ENCODE measurements around the gene CCHCR1. TPM values are rescaled to one million over a fixed set of nuclear protein-coding genes. Genes with fewer than 3 reads are reported as not detected.
"Not testable (repeated sequence)": the region's sequence is repeated elsewhere in the genome, so short reads cannot be mapped to it uniquely, and the experiment has no call there.

The CCHCR1 gene
- total RNA-seq, 1 donor from 2014 or later = 36.8 TPM

- H3K36me3 Mint-ChIP-seq = peaks cover 3% of the 10 kb centered on the region
- H3K9me3 Mint-ChIP-seq = peaks cover 5% of the 10 kb centered on the region
- no peak overlapping the region for H3K4me3 Mint-ChIP-seq
- peaks cover 7% of the 10 kb centered on the region for H3K27me3 Mint-ChIP-seq
- DNase-seq (ENCODE audit: extremely low spot score, unreplicated experiment) = no peak
- H3K27ac Mint-ChIP-seq = no peak overlapping the region
- TF ChIP-seq, protein P1, sequence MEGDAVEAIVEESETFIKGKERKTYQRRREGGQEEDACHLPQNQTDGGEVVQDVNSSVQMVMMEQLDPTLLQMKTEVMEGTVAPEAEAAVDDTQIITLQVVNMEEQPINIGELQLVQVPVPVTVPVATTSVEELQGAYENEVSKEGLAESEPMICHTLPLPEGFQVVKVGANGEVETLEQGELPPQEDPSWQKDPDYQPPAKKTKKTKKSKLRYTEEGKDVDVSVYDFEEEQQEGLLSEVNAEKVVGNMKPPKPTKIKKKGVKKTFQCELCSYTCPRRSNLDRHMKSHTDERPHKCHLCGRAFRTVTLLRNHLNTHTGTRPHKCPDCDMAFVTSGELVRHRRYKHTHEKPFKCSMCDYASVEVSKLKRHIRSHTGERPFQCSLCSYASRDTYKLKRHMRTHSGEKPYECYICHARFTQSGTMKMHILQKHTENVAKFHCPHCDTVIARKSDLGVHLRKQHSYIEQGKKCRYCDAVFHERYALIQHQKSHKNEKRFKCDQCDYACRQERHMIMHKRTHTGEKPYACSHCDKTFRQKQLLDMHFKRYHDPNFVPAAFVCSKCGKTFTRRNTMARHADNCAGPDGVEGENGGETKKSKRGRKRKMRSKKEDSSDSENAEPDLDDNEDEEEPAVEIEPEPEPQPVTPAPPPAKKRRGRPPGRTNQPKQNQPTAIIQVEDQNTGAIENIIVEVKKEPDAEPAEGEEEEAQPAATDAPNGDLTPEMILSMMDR (conservative IDR thresholded peaks at IDR 0.05) = no peak
- peaks cover 5% of the 10 kb centered on the region for H3K4me1 Mint-ChIP-seq (ENCODE audit: unreplicated experiment)
Measured at GRCh38 chr6:31193206-31193605, 35.6 kb upstream of the CCHCR1 start.

DNA sequence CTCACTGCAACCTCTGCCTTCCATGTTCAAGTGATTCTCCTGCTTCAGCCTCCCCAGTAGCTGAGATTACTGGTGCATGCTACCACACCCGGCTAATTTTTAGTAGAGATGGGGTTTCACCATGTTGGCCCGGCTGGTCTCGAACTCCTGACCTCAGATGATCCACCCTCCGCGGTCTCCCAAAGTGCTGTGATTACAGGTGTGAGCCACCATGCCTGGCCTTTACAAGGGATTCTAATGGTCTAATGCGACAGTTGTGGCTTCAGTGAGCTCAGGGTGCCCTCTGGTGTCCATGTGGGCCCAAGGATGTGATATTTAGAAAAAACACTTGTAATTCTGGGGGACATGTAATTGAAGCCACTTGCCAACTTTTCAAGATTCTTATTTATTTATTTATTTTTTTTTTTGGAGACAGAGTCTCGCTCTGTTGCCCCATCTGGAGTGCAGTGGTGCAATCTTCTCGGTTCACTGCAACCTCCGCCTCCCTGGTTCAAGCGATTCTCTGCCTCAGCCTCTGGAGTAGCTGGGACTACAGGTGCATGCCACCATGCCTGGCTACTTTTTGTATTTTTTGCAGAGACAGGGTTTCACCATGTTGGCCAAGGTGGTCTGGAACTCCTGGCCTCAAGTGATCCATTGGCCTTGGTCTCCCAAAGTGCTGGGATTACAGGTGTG is 35.0 kb upstream of the CCHCR1 start:
- H3K36me3 Mint-ChIP-seq; H3K9me3 Mint-ChIP-seq; DNase-seq (ENCODE audit: extremely low spot score, unreplicated experiment); H3K27me3 Mint-ChIP-seq; H3K4me3 Mint-ChIP-seq; H3K4me1 Mint-ChIP-seq (ENCODE audit: unreplicated experiment); H3K27ac Mint-ChIP-seq: not testable (repeated sequence)
- TF ChIP-seq, protein P1 (conservative IDR thresholded peaks at IDR 0.05) = peak; percentile 75

DNA sequence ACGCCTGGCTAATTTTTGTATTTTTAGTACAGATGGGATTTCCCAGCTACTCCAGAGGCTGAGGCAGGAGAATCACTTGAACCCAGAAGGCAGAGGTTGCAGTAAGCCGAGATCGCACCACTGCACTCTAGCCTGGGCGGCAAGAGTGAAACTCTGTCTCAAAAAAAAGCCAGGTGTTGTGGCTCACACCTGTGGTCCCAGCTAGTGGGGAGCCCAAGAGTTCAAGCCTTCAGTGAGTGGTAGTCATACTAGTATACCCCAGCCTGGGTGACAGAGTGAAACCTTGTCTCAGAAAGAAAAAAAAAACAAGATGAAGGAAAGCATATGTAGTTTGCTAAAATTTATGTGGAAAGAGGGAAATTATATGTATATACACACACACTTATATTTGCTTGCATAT is 32.9 kb upstream of the CCHCR1 start:
- no peak overlapping the region for H3K4me3 Mint-ChIP-seq
- no peak overlapping the region for H3K27ac Mint-ChIP-seq
- TF ChIP-seq, protein P1 (conservative IDR thresholded peaks at IDR 0.05) = no peak
- H3K4me1 Mint-ChIP-seq (ENCODE audit: unreplicated experiment) = no peaks in the 10 kb centered on the region
- no peaks in the 10 kb centered on the region for H3K9me3 Mint-ChIP-seq
- no peak for DNase-seq (ENCODE audit: extremely low spot score, unreplicated experiment)
- no peaks in the 10 kb centered on the region for H3K36me3 Mint-ChIP-seq
- no peaks in the 10 kb centered on the region for H3K27me3 Mint-ChIP-seq

DNA sequence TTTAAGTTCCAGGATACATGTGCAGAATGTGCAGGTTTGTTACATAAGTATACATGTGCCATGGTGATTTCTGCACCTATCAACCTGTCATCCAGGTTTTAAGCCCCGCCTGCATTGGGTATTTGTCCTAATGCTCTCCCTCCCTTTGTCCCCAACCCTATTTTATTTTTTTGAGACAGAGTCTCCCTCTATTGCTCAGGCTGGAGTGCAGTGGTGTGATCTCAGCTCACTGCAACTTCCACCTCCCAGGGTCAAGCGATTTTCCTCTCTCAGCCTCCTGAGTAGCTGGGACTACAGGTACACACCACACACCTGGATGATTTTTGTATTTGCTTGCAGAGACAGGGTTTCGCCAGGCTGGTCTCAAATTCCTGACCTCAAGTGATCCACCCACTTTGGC is 31.6 kb upstream of the CCHCR1 start:
- not testable (repeated sequence) for H3K4me1 Mint-ChIP-seq (ENCODE audit: unreplicated experiment); H3K36me3 Mint-ChIP-seq; H3K27ac Mint-ChIP-seq; DNase-seq (ENCODE audit: extremely low spot score, unreplicated experiment); H3K4me3 Mint-ChIP-seq; H3K9me3 Mint-ChIP-seq; H3K27me3 Mint-ChIP-seq

DNA sequence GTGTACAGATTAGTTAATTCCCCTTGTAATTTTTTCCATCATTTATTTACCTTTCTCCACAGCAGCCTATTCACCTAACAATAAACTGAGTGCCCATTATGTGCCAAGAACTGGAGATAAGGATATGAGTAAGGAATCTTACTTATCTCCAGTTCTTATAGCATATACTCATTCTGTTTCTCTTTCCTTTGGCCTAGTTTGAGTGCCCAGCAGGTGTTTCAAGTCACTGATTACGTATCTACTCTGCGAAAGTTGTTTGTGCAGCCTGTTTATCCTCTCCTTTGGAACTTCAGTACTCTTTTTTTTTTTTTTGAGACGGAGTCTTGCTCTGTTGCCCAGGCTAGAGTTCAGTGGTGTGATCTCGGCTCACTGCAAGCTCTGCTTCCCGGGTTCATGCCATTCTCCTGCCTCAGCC is 30.2 kb upstream of the CCHCR1 start:
- DNase-seq (ENCODE audit: extremely low spot score, unreplicated experiment) = no peak
- Mint-ChIP-seq H3K4me3 (no peak overlapping the region), H3K4me1 (ENCODE audit: unreplicated experiment) (no peaks in the 10 kb centered on the region), H3K27me3 (peaks cover 4% of the 10 kb centered on the region), H3K36me3 (no peaks in the 10 kb centered on the region), H3K9me3 (no peaks in the 10 kb centered on the region), H3K27ac (no peak overlapping the region)
- TF ChIP-seq, protein P1 (conservative IDR thresholded peaks at IDR 0.05) = no peak

GRCh38 chr6:31186052-31186734 is 28.6 kb upstream of the CCHCR1 start:
- no peak overlapping the region for H3K4me3 Mint-ChIP-seq
- peak overlapping the region; percentile 35 for H3K27ac Mint-ChIP-seq
- H3K27me3 Mint-ChIP-seq = peaks cover 4% of the 10 kb centered on the region
- TF ChIP-seq, protein P1 (conservative IDR thresholded peaks at IDR 0.05) = no peak
- H3K4me1 Mint-ChIP-seq (ENCODE audit: unreplicated experiment) = no peaks in the 10 kb centered on the region
- DNase-seq (ENCODE audit: extremely low spot score, unreplicated experiment) = no peak
- H3K36me3 Mint-ChIP-seq = no peaks in the 10 kb centered on the region
- H3K9me3 Mint-ChIP-seq = no peaks in the 10 kb centered on the region

GRCh38 chr6:31185695-31186051 is 28.1 kb upstream of the CCHCR1 start:
- not testable (repeated sequence) for H3K4me1 Mint-ChIP-seq (ENCODE audit: unreplicated experiment)

DNA sequence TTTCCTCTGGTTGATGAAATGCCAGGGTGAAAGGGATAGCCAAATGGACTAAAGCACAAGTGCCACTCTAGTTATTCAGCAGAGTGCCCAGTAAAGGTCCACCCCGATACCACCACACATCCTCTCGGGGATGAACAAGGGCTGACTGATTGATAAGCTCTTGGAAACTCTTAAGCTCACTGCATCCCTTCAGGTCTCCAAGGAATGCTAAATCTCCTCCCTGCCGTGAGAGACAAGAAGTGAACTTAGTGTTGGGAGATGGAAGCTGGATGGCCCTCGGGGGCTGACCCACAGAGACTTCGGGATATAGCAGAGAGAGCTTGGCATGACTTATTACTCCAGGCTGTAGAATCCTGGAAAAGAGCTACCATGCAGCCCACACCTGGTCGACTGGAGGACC is 26.3 kb upstream of the CCHCR1 start:
- not testable (repeated sequence) for H3K27me3 Mint-ChIP-seq; H3K9me3 Mint-ChIP-seq; H3K36me3 Mint-ChIP-seq; H3K4me1 Mint-ChIP-seq (ENCODE audit: unreplicated experiment); DNase-seq (ENCODE audit: extremely low spot score, unreplicated experiment); H3K4me3 Mint-ChIP-seq; H3K27ac Mint-ChIP-seq

More at GRCh38 chr6:31185695-31186051, 28.1 kb upstream of the CCHCR1 start:
- not testable (repeated sequence) for H3K9me3 Mint-ChIP-seq; H3K27me3 Mint-ChIP-seq; DNase-seq (ENCODE audit: extremely low spot score, unreplicated experiment); H3K27ac Mint-ChIP-seq; H3K4me3 Mint-ChIP-seq; H3K36me3 Mint-ChIP-seq

- not testable (repeated sequence) for DNase-seq (ENCODE audit: extremely low spot score, unreplicated experiment); H3K9me3 Mint-ChIP-seq; H3K4me3 Mint-ChIP-seq; H3K4me1 Mint-ChIP-seq (ENCODE audit: unreplicated experiment); H3K36me3 Mint-ChIP-seq; H3K27ac Mint-ChIP-seq
- peaks cover 11% of the 10 kb centered on the region for H3K27me3 Mint-ChIP-seq
Measured at GRCh38 chr6:31183287-31183686, 25.7 kb upstream of the CCHCR1 start.

Data from type B pancreatic cell (in vitro differentiated cells).